DOHH2 (cell line): ENCODE data around the gene LITAF.
"Not testable (repeated sequence)": the region's sequence is repeated elsewhere in the genome, so short reads cannot be mapped to it uniquely, and the experiment has no call there.

Experiments used
- H3F3A ChIP-seq: fragments of 200-600 bp; sonication (generic), shearing (Covaris generic); 2 replicates; pipeline ENCODE4 v1.6.0; 2016; ENCODE audit warnings: antibody characterized with exemption, mild to moderate bottlenecking; ENCODE audit not compliant: control insufficient read depth, insufficient read depth
- H3K27ac ChIP-seq: fragments of 200-600 bp; sonication (generic); 2 replicates; pipeline ENCODE4 v1.5.1; 2014; ENCODE audit warnings: low read depth, mild to moderate bottlenecking, low read length, moderate library complexity
- H3K27me3 ChIP-seq: fragments of 200-600 bp; sonication (generic); 2 replicates; pipeline ENCODE4 v1.6.1; 2014; ENCODE audit warnings: mild to moderate bottlenecking, low read length, mixed read lengths; ENCODE audit not compliant: control insufficient read depth
- H3K36me3 ChIP-seq: fragments of 200-600 bp; sonication (generic); 2 replicates; pipeline ENCODE4 v1.6.1; 2014; ENCODE audit warnings: mild to moderate bottlenecking, low read length, moderate library complexity, mixed read lengths; ENCODE audit not compliant: control insufficient read depth
- H3K4me1 ChIP-seq: fragments of 200-600 bp; sonication (generic); 2 replicates; pipeline ENCODE4 v1.6.1; 2014; ENCODE audit warnings: mild to moderate bottlenecking, low read length, mixed read lengths; ENCODE audit not compliant: control insufficient read depth
- H3K4me2 ChIP-seq: fragments of 200-600 bp; sonication (generic); 2 replicates; pipeline ENCODE4 v1.6.0; 2014; ENCODE audit warnings: mild to moderate bottlenecking, low read length, moderate library complexity
- H3K4me3 ChIP-seq: fragments of 200-600 bp; sonication (generic); 2 replicates; pipeline ENCODE4 v1.5.1; 2014; ENCODE audit warnings: mild to moderate bottlenecking, low read length, mixed read lengths
- H3K79me2 ChIP-seq: fragments of 200-600 bp; sonication (generic); 2 replicates; pipeline ENCODE4 v1.6.1; 2014; ENCODE audit warnings: mild to moderate bottlenecking, low read length, mixed read lengths; ENCODE audit not compliant: control insufficient read depth
- H3K9me2 ChIP-seq: fragments of 200-600 bp; sonication (generic); replicated peaks from 2 replicates; pipeline ENCODE4 v1.6.1; 2014; ENCODE audit warnings: mild to moderate bottlenecking, low read length, mixed read lengths; ENCODE audit not compliant: control insufficient read depth
- H3K9me3 ChIP-seq: fragments of 200-600 bp; sonication (generic); 2 replicates; pipeline ENCODE4 v1.6.1; 2014; ENCODE audit warnings: antibody characterized with exemption, low read length, mixed read lengths; ENCODE audit not compliant: control insufficient read depth, insufficient read depth
- H4K20me1 ChIP-seq: fragments of 200-600 bp; sonication (generic); 2 replicates; pipeline ENCODE4 v1.6.0; 2014; ENCODE audit warnings: low read depth, mild to moderate bottlenecking, antibody characterized with exemption, low read length, moderate library complexity; ENCODE audit not compliant: control insufficient read depth, insufficient read depth
- EZH2phosphoT487 ChIP-seq: fragments of 200-600 bp; sonication (generic); IDR thresholded peaks from 2 replicates; pipeline ENCODE4 v1.6.1; 2017; ENCODE audit warnings: borderline replicate concordance, mild to moderate bottlenecking, antibody characterized with exemption, low read length, moderate library complexity, mixed read lengths
- TF ChIP-seq, protein P1 (sequence below): fragments of 200-600 bp; sonication (generic); IDR thresholded peaks from one replicate; pipeline ENCODE4 v1.5.1; 2014; ENCODE audit warnings: antibody characterized with exemption, mild to moderate bottlenecking, low read depth, low read length; ENCODE audit not compliant: poor library complexity, severe bottlenecking

Gene LITAF

DNA sequence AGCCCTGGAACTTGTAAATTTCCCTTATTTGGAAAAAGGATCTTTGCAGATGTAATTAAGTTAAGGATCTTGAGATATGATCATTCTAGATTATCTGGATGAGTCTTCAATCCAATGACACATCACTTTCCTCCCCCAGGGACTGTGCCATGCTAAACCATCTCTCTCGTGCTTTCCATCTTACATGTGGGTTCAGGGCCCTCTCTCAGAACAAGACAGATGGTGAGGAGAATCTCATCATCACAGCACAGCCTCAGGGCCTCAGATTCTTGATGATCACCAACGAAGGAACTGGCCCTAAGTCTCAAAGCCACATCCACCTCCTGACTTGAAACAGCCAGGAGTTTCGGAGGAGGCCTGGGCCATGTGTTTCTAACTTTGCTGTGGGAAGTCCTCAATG is 78.7 kb downstream of the LITAF start:
- Histone ChIP-seq H3K4me3 (no peak overlapping the region), H3K36me3 (no peaks in the 10 kb centered on the region), H3K79me2 (no peaks in the 10 kb centered on the region), H3K4me1 (peaks cover 21% of the 10 kb centered on the region), H3K4me2 (no peak overlapping the region), H3K9me2 (no peaks in the 10 kb centered on the region), H3K27ac (no peak overlapping the region), H3K9me3 (no peaks in the 10 kb centered on the region), H3K27me3 (no peaks in the 10 kb centered on the region), H4K20me1 (no peaks in the 10 kb centered on the region), H3F3A (no peaks in the 10 kb centered on the region)
- no peak for TF ChIP-seq EZH2phosphoT487
- TF ChIP-seq, protein P1, sequence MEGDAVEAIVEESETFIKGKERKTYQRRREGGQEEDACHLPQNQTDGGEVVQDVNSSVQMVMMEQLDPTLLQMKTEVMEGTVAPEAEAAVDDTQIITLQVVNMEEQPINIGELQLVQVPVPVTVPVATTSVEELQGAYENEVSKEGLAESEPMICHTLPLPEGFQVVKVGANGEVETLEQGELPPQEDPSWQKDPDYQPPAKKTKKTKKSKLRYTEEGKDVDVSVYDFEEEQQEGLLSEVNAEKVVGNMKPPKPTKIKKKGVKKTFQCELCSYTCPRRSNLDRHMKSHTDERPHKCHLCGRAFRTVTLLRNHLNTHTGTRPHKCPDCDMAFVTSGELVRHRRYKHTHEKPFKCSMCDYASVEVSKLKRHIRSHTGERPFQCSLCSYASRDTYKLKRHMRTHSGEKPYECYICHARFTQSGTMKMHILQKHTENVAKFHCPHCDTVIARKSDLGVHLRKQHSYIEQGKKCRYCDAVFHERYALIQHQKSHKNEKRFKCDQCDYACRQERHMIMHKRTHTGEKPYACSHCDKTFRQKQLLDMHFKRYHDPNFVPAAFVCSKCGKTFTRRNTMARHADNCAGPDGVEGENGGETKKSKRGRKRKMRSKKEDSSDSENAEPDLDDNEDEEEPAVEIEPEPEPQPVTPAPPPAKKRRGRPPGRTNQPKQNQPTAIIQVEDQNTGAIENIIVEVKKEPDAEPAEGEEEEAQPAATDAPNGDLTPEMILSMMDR = no peak

DNA sequence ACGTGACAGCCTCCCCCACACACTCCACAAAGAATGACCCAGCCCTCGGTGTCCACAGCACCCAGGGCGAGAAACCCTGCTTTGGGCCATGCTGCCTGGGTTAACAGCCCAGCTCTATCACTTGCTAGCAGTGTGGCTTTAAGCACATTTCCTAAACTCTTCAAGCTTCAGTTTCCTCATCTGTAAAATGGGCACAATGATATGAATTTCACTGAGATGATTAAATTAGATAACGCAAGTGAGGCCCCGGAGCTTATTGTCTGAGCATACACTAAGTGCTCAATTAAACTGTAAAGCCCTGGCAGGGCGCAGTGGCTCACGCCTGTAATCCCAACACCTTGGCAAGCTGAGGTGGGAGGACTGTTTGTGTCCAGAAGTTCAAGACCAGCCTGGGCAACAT is 79.4 kb downstream of the LITAF start:
- H3F3A ChIP-seq = no peaks in the 10 kb centered on the region; the same call in 1 of the 2 replicates
- peak overlapping the region; percentile 50; the same call in 1 of the 2 replicates for H3K4me2 ChIP-seq

DNA sequence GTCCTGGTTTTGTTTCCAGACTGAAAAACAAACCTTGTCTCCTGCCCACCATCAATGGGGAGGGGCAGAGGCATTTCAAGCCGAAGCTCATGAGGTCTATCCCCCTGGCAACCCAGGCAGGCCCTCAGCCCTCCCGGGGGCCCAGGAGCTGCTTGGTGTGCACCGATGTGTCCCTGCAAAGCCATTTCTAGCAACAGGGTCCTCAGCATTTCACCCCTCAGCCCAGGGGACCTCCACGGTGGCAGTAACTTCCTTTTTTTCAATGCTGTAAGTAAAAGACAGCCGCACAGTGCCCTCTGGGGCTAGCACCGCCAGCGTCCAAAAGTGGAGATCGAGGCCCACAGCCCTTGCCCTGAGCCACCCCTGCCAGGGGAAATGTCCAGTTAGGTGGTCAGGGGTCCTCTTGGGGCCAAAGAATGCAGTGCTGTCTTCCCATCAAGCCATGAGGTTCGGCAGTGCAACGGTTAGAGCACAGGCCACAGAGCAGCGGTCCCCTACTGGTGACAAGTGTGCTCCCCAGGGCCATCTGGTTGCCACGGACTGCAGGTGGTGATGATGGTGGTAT is 79.9 kb downstream of the LITAF start:
- H3K4me3 ChIP-seq = peak overlapping the region; percentile 35
- H3K27me3 ChIP-seq = peaks cover 4% of the 10 kb centered on the region; the same call in 1 of the 2 replicates
- H3K36me3 ChIP-seq = no peaks in the 10 kb centered on the region
- peak overlapping the region; percentile 4; the same call in 1 of the 2 replicates for H3K27ac ChIP-seq
- no peaks in the 10 kb centered on the region for H3K79me2 ChIP-seq
- no peaks in the 10 kb centered on the region; the same call in 1 of the 2 replicates for H3F3A ChIP-seq
- H4K20me1 ChIP-seq = no peaks in the 10 kb centered on the region
- no peaks in the 10 kb centered on the region for H3K9me2 ChIP-seq
- no peaks in the 10 kb centered on the region for H3K9me3 ChIP-seq
- peak overlapping the region; percentile 50 for H3K4me2 ChIP-seq
- TF ChIP-seq, protein P1 = peak; percentile 68
- TF ChIP-seq EZH2phosphoT487 = no peak
- H3K4me1 ChIP-seq = peaks cover 21% of the 10 kb centered on the region

More for the DNA sequence above, 79.4 kb downstream of the LITAF start:
- TF ChIP-seq, protein P1 = no peak
- no peak for TF ChIP-seq EZH2phosphoT487
- Histone ChIP-seq H4K20me1 (no peaks in the 10 kb centered on the region), H3K9me2 (no peaks in the 10 kb centered on the region), H3K4me1 (peaks cover 21% of the 10 kb centered on the region), H3K36me3 (no peaks in the 10 kb centered on the region), H3K27me3 (no peaks in the 10 kb centered on the region), H3K9me3 (no peaks in the 10 kb centered on the region), H3K27ac (no peak overlapping the region), H3K4me3 (no peak overlapping the region), H3K79me2 (no peaks in the 10 kb centered on the region)

DNA sequence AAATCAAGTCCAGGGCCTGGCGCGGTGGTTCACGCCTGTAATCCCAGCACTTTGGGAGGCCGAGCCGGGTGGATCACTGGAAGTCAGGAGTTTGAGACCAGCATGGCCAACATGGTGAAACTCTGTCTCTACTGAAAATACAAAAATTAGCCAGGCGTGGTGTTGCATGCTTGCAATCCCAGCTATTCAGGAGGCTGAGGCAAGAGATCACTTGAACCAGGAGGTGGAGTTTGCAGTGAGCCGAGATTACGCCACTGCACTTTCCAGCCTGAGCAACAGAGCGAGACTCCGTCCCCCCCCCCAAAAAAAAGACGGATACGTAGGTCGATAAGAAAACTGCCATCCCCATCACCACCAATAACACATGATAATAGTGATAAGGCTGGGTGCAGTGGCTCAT is 82.5 kb downstream of the LITAF start:
- not testable (repeated sequence) for H3K4me3 ChIP-seq, H3K79me2 ChIP-seq, H3K27ac ChIP-seq, H3K4me2 ChIP-seq, H3F3A ChIP-seq, H3K9me2 ChIP-seq, H3K27me3 ChIP-seq, H4K20me1 ChIP-seq, H3K36me3 ChIP-seq, H3K9me3 ChIP-seq
- peaks cover 16% of the 10 kb centered on the region for H3K4me1 ChIP-seq
